Panc1 (cell line): Measurements from ENCODE around the gene RANBP17.

Source experiments
- POLR2AphosphoS5 ChIP-seq: IDR thresholded peaks from 2 replicates; pipeline ENCODE4 v1.6.1; 2012; ENCODE audit warnings: mild to moderate bottlenecking, low read depth, low read length, moderate library complexity
- REST ChIP-seq, 2 experiments: IDR thresholded peaks; 2 replicates each; pipeline ENCODE4 v1.6.1; 2011 to 2012; ENCODE audit warnings: low read depth in 2 of 2, control low read depth in 1 of 2, low read length in 1 of 2, mild to moderate bottlenecking in 1 of 2, moderate library complexity in 1 of 2; ENCODE audit not compliant: insufficient read depth in 1 of 2
- TF ChIP-seq, protein P1 (sequence below): fragments of 450-650 bp; IDR thresholded peaks from 2 replicates; pipeline ENCODE4 v1.5.1; 2017; ENCODE audit warnings: mild to moderate bottlenecking

DNA sequence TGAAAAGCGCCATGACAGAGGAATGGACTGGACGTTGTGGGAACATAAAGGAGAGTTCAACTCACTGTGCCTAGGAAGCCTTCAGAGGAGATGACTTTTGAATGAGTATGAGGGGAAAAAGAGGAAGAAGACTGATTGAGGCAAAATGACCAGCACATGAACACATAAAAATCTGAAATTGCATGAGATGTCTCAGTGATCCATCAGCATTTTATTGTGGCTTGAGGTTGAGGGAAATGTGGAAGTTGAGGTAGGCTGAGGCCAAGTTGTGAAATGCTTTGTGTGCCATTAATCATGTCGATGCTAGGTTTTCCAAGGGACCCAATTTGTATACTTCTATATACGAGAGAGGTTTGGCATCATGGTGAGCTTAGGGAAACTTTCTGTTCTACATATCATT, 306.4 kb downstream of the RANBP17 start:
- TF ChIP-seq, protein P1, sequence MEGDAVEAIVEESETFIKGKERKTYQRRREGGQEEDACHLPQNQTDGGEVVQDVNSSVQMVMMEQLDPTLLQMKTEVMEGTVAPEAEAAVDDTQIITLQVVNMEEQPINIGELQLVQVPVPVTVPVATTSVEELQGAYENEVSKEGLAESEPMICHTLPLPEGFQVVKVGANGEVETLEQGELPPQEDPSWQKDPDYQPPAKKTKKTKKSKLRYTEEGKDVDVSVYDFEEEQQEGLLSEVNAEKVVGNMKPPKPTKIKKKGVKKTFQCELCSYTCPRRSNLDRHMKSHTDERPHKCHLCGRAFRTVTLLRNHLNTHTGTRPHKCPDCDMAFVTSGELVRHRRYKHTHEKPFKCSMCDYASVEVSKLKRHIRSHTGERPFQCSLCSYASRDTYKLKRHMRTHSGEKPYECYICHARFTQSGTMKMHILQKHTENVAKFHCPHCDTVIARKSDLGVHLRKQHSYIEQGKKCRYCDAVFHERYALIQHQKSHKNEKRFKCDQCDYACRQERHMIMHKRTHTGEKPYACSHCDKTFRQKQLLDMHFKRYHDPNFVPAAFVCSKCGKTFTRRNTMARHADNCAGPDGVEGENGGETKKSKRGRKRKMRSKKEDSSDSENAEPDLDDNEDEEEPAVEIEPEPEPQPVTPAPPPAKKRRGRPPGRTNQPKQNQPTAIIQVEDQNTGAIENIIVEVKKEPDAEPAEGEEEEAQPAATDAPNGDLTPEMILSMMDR, result no peak
- TF ChIP-seq POLR2AphosphoS5, result no peak
- no peak for TF ChIP-seq REST (IDR thresholded peaks at IDR 0.05; ENCODE audit: insufficient read depth in 1 of 2, low read depth in 2 of 2, low read length in 1 of 2)
